LNCAP (cell line): ENCODE measurements around the gene TEX29.

Source experiments
- TF ChIP-seq, protein P1 (sequence below): fragments of 450-650 bp; IDR thresholded peaks from 2 replicates; pipeline ENCODE4 v1.5.1; 2017; ENCODE audit warnings: mild to moderate bottlenecking

Gene TEX29

DNA sequence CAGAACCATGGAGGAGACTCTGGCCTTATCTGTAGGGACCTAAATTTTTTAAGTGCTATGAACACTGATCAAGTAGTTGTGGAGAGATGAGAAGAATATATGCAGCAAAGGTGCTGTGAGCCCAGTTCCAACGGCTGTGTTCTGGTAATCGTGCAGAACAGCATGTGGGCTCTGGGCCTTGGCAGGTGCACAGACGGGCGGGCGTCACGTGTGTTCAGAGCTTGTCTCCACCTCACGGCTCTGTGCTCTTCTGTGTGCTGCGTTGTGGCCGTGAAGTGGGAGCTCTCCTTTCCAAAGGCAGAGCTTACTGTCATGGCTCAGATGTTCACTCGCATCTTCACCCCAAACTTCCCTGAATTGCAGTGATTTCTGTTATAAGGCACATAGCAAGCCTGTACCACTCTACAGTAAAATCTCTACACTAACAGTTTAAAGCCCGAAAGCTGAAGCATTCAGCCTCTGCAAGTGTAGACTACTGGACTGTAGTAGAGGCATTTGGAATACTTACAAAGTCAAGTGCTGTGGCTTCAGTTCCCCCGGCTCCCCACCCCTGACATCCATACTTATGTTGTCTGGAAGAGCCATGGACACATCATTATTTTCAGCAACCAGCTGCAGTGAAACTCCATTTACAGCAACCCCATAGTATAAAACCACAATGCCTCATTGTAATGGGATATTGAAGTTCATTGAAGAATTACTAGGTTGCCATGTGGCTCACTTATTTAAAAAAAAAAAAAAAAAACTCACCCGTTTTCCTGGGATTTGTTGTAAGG lies 27.5 kb upstream of the TEX29 start:
- TF ChIP-seq, protein P1, sequence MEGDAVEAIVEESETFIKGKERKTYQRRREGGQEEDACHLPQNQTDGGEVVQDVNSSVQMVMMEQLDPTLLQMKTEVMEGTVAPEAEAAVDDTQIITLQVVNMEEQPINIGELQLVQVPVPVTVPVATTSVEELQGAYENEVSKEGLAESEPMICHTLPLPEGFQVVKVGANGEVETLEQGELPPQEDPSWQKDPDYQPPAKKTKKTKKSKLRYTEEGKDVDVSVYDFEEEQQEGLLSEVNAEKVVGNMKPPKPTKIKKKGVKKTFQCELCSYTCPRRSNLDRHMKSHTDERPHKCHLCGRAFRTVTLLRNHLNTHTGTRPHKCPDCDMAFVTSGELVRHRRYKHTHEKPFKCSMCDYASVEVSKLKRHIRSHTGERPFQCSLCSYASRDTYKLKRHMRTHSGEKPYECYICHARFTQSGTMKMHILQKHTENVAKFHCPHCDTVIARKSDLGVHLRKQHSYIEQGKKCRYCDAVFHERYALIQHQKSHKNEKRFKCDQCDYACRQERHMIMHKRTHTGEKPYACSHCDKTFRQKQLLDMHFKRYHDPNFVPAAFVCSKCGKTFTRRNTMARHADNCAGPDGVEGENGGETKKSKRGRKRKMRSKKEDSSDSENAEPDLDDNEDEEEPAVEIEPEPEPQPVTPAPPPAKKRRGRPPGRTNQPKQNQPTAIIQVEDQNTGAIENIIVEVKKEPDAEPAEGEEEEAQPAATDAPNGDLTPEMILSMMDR: no peak

DNA sequence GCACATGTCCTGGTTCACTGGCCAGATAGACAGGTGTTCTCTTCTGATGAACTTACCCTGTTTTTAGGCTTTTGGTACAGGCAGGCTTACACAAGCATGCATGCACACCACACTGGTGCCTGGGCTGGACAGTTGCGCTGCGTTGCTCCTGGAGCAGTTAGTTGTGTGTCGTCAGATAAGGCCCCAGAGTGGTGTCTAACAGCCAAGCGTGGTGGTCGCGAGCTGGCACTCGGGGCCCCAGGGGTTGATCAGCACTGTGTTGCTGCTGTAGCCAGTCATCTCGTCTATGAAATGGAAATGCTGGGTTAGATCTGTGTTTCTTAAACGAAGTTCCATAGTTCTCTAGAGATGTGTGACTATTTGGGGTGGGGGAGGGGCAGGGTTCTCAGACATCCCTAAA lies 24.6 kb upstream of the TEX29 start:
- TF ChIP-seq, protein P1: no peak

DNA sequence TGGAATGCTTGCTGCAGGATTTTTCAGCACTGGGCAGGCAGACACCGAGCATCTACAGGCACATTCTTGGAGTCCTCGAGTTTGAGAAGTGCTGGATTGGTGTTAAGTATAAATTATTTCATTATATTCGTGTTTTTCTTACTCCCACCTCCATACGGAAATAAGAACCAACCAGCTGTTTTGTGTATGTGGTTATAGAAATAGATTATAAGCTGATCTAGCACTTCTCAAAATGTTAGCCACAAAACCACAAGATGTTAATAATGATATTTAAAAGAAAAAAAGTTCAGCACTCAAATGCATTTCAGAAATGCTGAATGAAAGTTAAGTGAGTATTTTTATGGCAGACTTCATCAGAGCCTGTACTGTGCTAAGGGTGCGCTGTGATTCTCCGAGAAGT lies 24.0 kb upstream of the TEX29 start:
- TF ChIP-seq, protein P1: no peak

DNA sequence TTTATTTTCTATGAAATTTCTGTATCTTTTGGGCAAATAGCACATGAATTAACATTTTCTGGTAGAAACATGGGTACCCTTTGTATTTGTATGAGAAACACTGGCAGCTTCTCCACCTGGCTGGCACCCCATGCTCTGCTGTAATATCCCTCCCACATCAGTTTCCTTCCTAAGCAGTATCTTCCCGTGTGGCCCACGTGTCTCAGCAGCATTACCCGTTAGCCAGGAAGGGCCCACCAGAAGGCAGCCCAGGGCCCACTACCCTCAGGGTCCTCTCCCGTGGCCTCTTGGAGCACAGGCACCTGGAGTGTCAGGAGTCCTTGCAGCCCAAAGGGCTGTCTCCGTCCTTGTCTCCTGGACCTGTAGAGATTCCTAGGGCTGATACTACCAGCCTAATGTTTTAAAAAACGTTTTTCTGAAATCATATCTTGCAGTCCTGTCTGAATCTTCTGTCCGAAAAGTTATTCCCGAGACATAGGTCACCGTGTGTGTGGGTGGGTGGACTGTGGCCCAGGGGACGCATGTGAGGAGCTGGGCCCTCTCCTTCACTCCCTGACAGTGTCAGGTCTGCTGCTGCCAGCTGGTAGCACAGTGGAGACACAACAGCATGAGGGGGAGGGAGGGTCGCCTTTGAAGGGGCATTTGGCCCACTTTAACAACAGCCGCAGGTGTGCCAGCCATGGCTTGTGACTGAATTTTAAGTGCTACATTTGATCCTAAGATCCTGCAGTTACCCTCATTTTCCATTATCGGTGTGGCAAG lies 22.0 kb upstream of the TEX29 start:
- TF ChIP-seq, protein P1: no peak

DNA sequence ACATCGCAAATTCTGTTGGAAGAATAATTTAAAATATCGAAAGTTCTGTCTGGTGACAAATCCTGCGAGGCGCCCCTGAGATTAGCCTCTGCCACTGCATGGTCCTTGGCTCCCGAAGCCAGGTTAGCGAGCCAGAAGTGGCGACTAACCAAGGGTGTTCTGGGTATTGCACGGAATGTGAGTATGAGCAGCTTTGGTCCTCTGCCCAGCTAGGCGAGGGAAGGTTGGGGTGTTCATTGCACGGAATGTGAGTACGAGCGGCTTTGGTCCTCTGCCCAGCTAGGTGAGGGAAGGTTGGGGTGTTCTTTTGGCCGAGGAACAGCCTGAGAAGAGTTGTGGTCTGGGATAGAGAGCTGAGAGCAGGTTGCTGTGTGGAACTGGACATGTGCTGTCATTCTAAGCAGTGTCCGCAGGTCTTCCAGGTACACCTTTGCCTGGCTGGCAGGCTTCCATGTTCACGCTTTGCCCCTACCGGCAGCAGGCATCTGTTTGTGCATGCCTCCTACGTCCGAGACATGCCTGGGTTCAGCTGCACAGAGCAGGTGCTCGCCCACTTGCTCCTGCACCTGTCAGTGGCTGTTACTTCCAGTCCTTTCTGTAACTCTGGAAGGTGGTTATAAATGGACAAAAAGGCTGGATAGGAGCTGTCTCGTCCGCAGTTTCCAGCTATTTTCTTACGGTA lies 18.3 kb upstream of the TEX29 start:
- TF ChIP-seq, protein P1: no peak

DNA sequence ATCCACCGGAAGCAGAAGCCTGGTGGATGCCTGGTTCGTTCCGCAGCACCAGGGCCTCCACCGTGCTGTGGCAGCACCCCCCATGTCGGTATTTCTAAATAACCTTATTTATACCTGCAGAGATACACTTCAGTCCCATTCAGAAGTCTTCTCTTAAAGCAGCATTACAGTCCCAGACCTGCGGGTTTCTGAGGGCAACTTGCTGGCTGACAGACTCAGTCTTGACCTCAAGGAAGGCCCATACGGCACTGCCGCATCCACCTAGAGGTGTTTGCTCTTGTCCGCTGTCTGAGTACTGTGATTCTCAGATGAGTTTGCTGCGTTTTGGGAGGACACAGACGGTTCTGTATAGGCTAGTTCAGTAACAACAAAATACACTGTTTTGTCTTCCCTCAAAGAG lies 16.9 kb upstream of the TEX29 start:
- TF ChIP-seq, protein P1: no peak

DNA sequence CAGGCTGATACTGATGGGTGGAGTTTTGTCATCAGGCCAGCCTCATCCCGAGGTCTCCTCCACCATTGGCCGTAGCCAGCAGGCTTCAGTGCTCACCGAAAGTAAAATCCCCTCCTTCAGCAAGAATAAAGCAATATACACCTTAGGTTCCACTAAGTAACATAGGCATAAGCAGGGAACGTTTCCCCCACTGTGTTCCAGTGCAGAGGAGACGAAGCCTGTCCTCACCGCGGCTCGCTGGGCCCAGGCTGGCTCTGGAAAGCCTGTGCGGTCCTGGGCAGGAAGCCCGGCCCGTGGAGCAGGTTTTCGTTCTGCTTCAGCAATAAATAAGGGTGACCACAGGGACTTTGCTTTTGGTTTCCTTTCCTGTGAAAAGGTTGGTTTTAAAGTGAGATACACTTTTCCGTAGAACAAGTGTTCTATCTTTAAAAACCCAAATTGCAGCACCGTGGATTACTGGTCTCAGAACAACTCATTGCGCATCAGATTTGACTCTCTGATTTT lies 16.3 kb upstream of the TEX29 start:
- TF ChIP-seq, protein P1: no peak
